Globus pallidus (tissue), 1 donor: ENCODE results near the gene HDAC4.

Experiments used
- DNase-seq: peaks from one replicate; pipeline ENCODE4 v3.0.0-alpha.2; 2015; ENCODE audit warnings: low spot score

The HDAC4 gene

GRCh38 chr2:239107936-239108335, 292.9 kb downstream of the HDAC4 start:
- DNase-seq: no peak

GRCh38 chr2:239106966-239107365, 293.9 kb downstream of the HDAC4 start:
- DNase-seq: no peak

DNA sequence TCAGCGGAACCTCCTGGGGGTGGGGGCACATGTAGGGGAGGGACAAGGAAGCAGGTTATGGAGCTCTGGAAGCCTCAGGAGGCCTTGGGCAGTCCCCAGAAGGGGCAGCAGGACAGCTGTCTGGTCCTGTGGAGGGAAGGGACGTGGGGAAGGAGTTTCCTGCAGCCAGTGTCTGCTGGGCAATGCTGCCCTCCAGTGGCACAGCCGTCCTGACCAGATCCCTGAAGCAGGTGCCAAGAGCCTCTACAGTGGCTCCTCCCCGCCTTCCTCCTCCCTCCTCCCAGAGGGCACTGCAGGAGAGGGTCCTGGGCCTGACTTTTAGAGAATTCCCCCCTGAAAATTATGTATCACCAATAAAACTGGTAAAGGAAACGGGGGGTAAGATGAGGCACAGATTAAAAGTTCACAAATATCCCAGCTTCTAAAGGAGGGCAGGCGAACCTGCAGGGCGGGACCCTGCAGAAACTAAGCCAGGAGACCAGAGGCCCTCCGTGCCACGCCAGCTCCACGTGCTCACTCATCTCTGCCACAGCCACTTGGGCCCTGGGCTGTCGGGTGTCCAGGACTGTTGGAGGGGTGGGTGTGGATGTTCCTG, 294.4 kb downstream of the HDAC4 start:
- DNase-seq: peak; percentile 90

DNA sequence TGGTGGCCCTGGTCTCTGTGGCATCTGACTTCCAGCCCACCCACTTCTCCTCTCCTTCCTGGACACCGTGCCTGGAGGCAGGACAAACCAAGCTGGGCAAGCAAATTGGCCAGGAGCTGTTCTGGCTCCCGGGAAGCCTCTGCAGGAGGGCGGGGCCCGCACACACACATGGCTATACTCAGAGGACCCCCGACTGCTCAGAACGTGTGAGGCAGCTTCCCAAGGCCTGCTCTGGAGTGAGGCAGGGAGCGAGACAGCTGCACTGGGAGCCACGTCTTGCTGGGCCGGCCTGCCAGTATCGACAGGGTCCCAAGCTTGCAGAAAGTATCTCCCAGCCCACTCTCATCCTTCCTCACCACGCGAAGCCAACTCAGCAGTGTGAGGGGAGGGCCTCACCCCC, 295.6 kb downstream of the HDAC4 start:
- DNase-seq: no peak

- DNase-seq: no peak
Observed at GRCh38 chr2:239104800-239105199, 296.0 kb downstream of the HDAC4 start.

DNA sequence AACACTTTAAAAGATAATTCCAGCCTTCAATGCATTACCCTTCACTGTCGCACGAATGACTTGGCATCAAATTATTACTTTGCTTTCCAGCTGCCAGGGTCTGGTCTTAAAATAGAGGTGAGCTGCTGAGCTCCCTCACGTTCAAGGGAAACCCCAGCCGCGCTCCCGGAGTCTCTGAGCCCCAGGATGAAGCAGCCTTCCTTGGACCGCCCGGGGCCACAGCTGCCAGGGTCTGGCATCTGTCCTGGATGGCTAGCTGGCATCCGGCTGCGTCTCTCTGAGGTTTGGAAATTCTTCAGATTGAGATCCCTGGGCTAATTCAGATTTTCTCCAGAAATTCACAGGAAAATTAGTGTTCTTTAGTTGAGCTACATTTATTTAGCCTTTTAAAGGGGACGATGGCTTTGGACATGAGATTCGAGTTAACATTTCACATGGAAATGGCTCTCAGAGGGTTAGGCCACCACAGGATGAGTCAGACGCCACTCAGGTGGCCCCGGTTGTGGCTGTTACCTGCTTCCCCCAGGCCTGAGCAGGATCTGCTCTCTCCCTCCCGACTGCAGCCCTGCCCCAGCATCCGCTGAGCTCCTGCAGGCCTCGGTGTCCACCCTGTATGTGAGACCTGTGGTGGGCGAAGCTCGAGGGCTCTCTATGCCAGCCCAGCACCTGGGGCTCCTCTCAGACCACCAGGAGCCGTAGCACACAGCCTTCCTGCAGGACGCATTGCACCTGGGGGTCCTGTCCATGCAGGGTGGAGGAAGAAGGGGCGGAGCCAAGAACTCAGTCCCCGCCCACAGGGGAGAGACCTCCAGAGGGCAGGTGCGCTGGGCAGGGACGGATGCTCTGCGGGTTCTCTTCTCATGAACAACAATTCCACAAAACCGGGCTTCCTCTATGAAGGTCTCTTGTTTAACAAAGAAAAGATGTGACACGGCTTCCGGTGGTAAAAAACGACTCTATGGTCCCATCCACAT, 297.4 kb downstream of the HDAC4 start:
- DNase-seq: peak; percentile 67

DNA sequence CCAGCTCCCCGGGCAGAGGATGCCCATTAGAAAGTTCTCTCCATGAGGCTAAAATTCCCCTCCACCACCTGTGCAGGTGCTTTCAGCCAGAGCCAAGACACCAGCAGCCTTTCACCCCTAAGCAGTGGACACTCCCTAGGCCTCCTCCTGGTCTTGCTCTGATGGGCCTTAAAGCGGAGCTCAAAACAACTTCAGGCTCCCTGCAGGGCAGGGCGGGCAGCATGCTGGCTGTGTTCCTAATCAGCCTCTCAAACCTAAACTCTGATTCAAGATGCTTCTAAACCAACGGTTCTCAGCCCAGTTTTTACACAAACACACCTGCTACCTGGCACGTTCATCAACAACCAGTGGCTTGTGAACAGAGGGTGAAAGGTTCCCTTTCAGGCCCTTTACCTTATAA, 298.6 kb downstream of the HDAC4 start:
- no peak for DNase-seq

DNA sequence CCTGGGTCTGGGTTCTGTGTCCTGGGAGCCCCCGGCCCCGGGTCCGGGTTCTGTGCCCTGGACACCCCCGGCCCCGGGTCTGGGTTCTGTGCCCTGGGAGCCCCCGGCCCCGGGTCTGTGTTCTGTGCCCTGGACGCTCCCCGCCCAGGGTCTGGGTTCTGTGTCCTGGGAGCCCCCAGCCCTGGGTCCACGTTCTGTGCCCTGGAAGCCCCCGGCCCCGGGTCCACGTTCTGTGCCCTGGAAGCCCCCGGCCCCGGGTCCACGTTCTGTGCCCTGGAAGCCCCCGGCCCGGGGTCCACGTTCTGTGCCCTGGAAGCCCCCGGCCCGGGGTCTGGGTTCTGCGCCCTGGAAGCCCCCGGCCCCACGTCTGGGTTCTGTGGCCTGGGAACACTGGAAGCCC, 299.0 kb downstream of the HDAC4 start:
- no peak for DNase-seq

DNA sequence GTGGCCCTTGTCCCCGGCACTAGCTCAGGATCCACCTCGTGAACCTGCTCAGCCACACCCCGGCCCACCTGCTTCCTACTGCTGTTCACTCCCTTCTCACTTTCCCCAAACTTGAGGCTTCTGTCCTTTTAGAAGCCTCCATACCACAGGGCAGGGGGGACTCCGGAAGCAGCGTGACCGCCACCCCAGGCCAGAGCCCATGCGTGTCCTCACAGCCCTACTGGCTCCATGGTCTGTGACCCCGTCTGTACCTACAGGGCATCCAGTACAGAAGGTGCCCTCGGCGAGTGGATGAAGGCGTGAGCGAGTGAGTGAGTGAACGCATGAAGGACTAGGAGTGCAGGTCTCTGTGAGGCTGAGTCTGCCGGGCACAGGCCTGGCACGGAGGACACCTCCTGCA, 299.7 kb downstream of the HDAC4 start:
- no peak for DNase-seq

GRCh38 chr2:239099474-239099873, 301.3 kb downstream of the HDAC4 start:
- no peak for DNase-seq

GRCh38 chr2:239098288-239098970, 302.4 kb downstream of the HDAC4 start:
- DNase-seq: no peak

DNA sequence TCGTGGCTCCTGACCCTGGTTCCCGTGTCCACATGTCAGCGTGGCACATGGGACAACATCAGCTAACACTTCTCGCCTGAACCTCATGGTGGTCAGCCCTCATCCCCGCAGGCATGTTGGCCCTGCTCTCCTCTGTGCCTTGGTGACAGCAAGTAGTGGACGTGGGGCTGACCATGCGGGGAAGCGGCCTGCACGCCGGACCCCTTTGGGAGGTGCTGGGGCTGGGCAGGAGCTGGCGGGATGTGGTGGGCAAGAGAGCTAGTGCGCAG, 303.5 kb downstream of the HDAC4 start:
- no peak for DNase-seq

- no peak for DNase-seq
Observed at GRCh38 chr2:239096676-239097427, 304.0 kb downstream of the HDAC4 start.

- DNase-seq: no peak
Observed at GRCh38 chr2:239095460-239096081, 305.2 kb downstream of the HDAC4 start.

GRCh38 chr2:239094867-239095266, 306.0 kb downstream of the HDAC4 start:
- DNase-seq: no peak

DNA sequence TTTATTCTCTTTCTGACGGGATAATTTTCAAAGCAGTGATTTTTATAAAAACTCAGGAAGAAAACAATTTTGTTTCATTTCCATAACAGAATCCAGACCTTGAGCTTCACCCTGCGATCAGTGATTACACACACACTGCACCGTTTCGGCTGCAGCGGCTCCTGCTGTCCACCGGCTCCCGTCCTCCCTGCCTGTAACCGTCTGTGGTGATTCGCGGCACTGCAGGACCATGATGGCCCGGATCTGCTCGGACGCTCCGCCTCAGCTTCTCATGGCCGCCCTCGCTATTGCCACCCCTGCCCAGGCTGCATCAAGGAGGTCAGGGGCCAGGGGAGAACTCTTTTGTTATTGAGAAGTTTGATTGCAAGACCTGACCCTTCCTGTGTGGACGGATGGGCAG, 306.9 kb downstream of the HDAC4 start:
- no peak for DNase-seq

DNA sequence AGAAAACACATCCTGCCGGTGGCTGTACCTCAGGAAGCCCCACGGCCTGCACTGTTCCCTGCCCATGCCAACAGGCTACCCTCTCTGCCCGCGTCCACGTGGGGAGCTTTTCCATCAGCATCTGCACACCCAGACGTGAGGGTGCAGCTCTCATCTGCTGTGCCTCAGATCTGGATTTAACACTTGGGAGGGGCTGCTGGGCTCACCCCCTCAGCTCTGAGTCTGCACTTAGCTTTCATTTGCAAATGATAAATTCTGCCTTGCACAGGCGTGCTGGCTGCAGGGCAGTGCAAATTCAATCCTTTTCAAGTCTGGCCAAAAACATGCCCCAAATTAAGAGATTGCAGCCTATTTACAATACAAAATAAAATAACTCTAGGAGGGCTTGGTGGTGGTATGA, 307.3 kb downstream of the HDAC4 start:
- no peak for DNase-seq

DNA sequence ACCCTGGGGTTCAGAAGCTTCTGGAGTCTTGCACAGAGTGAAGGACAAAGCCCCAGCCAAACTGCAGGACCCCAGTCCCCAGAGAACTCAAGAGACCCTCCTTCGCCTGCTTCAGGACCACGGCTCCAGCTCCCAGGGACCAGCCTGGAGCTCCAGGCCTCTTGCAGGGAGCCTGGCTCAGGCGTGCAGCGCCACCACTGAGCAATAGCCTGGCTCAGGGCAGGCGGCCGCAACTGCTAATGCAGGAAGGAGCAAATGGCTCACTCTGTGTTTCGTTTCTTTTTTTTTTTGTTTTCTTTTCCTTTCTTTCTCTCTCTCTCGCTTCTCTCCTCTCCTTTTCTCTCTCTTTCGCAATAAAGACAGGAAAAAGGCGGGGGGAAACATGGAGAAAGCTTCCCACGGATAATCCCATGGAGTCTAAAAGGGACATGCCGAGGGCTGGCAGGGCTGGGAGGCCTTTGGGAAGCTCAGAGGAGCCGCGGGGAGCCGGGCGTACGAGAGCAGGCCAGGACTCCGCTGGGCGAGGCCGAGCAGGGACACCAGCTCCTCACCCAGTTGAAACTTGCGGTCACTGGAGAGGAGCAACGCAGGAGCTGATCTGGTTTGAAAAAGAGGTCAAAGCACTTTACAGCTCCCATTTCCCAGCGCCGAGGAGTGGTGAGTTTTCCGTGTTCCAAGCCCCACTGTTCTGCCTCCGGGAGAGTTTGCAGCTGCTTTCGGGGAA, 308.1 kb downstream of the HDAC4 start:
- no peak for DNase-seq

DNA sequence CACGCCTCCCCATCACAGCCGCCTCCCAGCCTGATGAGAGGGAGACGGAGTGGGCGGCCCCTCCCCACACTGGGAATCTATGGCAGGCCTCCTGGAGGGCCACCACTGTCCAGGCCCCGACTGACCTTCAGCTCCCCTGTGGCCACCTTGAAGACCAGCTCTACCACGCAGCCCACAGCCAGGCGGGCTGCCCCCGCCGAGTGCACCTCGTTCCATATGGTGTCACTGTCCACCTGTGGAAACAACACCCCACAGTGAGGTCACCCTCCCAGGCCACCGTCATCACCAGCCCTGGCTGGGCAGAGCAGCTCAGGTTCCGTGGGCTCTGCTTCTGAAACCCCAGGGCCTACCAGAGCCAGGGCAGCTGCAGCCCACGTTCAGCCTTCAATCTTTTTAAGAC, 310.9 kb downstream of the HDAC4 start:
- no peak for DNase-seq

GRCh38 chr2:239087046-239087710, 313.6 kb downstream of the HDAC4 start:
- DNase-seq: no peak
